Bladder microvascular endothelial cell (primary cell): ENCODE results near the gene SEMA4D. TPM values are rescaled to one million over a fixed set of nuclear protein-coding genes. Genes with fewer than 3 reads are reported as not detected.

Experiments used
- total RNA-seq: library from RNA; depleted of rRNA; stranded (reverse); fragments of >200 nt; gene quantifications from 2 replicates; pipeline ENCODE4 v1.2.3, GENCODE V29; 2014

SEMA4D gene, protein sequence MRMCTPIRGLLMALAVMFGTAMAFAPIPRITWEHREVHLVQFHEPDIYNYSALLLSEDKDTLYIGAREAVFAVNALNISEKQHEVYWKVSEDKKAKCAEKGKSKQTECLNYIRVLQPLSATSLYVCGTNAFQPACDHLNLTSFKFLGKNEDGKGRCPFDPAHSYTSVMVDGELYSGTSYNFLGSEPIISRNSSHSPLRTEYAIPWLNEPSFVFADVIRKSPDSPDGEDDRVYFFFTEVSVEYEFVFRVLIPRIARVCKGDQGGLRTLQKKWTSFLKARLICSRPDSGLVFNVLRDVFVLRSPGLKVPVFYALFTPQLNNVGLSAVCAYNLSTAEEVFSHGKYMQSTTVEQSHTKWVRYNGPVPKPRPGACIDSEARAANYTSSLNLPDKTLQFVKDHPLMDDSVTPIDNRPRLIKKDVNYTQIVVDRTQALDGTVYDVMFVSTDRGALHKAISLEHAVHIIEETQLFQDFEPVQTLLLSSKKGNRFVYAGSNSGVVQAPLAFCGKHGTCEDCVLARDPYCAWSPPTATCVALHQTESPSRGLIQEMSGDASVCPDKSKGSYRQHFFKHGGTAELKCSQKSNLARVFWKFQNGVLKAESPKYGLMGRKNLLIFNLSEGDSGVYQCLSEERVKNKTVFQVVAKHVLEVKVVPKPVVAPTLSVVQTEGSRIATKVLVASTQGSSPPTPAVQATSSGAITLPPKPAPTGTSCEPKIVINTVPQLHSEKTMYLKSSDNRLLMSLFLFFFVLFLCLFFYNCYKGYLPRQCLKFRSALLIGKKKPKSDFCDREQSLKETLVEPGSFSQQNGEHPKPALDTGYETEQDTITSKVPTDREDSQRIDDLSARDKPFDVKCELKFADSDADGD
- total RNA-seq: 2.1 and 8.4 TPM in 2 replicates

DNA sequence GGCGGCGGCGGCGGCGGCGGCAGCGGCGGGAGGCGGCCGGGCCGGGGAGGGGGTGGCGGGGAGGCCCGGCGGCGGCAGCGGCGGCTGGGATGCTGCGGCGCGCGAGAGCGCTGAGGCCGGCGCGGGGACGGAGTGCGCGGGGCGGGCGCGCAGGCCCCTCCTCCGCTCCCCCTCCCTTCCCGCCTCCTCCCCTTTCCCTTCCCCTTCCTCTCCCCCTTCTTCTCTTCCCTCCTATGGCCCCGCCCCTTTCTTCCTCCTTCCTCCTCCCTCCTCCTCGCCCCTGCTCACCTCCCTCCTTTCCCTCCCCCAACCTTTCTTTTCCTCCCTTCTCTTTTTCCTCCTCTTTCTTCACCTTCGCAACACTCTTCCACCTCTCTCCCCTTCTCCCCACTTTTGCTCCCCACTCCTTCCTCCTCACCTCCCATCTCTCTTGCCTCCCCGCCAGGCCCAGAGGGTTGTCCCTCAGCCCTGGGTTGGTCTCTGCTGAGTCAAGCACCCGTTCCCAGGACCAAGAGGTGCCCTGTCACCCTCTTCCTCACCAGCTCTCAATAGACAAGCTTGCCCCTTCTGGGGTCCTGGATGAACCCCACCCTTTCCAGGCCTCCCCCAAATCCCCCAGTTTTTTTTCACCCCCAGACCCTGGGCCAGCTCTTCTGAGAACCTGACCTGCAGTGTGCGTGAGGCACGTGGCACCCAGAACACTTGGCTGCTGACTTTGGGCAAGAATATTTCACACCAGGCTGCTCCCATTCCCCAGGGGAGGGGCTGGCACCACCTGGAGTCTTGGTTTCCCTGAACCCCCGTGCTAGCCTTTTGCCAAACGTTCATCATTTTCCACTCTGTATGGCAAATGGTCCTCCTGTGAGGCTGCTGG is at the start of gene SEMA4D:
Gene SEMA4D, minus strand, starts transcription at position 136 of the 874 bp plus-strand sequence. CDS start 92,657 bp downstream, outside the sequence.

DNA sequence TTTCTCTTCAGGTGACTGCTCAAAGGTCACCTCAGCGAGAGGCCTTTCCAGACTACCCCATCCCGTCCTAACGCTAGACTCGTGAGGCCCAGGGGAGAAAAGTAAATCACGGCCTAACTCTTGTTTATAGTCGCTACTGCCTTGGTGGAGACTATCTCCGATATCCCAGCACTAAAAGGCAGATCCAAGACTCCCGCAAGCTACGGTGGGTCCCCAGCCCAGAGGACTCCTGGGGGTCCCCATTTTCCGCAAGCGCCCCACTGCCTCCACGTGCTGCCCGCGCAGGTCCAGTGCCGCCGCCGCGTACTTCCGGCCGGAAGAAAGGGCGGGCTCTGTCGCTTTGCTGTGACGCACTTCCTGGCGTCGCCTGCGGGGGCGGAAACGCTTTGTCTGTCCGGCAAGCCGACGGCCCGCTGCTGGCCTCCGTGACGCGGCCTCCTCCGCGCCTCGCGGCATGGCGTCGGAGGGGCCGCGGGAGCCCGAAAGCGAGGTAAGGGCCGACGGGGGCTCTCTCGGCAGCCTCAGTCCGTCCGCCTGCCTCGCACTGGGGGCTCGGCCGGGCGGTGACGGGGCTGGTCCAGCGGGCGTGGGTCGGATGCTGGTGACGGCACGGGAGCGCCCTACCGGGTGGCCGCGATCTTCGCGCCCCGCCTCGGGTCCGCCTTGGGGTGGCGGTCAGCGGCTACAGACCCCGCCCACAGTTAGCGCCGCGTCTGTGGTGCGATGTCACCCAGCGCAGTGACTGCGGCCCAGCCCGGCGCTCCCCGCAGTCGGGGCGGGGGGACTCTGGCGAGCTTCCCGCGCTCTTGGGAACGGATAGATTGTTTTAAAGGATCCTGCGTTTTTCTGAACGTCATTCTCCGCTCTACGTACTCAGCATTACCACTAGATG is 179.5 kb downstream of the SEMA4D start, which contains the start of gene SECISBP2:
Gene SECISBP2, plus strand, starts transcription at position 378 of the 892 bp plus-strand sequence. Its CDS starts 77 bp downstream, at position 455.

Other genes with a start within 250 kb of the SEMA4D start
- gene CKS2, start 186.9 kb downstream of the SEMA4D start, total RNA-seq: 97.5 and 108 TPM in 2 replicates
- gene SECISBP2, start 179.6 kb downstream of the SEMA4D start, total RNA-seq: 18.1 and 43.1 TPM in 2 replicates
- 0.44 and 0.49 TPM in 2 replicates for gene GADD45G, start 106.9 kb upstream of the SEMA4D start, total RNA-seq